HepG2 (cell line): ENCODE results near the gene FANCL. TPM values are rescaled to one million over a fixed set of nuclear protein-coding genes. Genes with fewer than 3 reads are reported as not detected.

Experiments used
- ESRRA ChIP-seq: sonication (generic); formaldehyde crosslinking; IDR thresholded peaks from 2 replicates; pipeline ENCODE4 v1.5.1; 2020; ENCODE audit warnings: mild to moderate bottlenecking, low read depth, missing genetic modification reagents
- ETV5 ChIP-seq: IDR thresholded peaks from 2 replicates; pipeline ENCODE4 v1.6.1; 2018; ENCODE audit warnings: missing biosample characterization, missing genetic modification reagents, inconsistent platforms, borderline replicate concordance
- GABPB1 ChIP-seq: IDR thresholded peaks from 2 replicates; pipeline ENCODE4 v1.6.1; 2016; ENCODE audit warnings: mild to moderate bottlenecking, missing genetic modification reagents, moderate library complexity, missing compliant biosample characterization
- HNRNPL ChIP-seq: fragments of 200-400 bp; formaldehyde crosslinking; IDR thresholded peaks from 2 replicates; pipeline ENCODE4 v1.6.1; 2017; ENCODE audit warnings: mild to moderate bottlenecking, low read depth, low read length
- KMT2A ChIP-seq: sonication (generic); formaldehyde crosslinking; IDR thresholded peaks from 2 replicates; pipeline ENCODE4 v1.4.0; 2020; ENCODE audit warnings: missing genetic modification reagents
- NAIF1 ChIP-seq: sonication (generic); formaldehyde crosslinking; IDR thresholded peaks from 2 replicates; pipeline ENCODE4 v1.5.0; 2020; ENCODE audit warnings: mild to moderate bottlenecking, missing genetic modification reagents, borderline replicate concordance
- NONO ChIP-seq, 2 experiments: fragments of 450-650 bp in 1 of 2; sonication (generic) in 1 of 2; formaldehyde crosslinking in 1 of 2; IDR thresholded peaks in 1 of 2; conservative IDR thresholded peaks in 1 of 2; 2 replicates each; pipeline versions ENCODE4 v1.6.1 to v1.8.0; 2017 to 2022; ENCODE audit warnings: mild to moderate bottlenecking in 1 of 2, missing genetic modification reagents in 1 of 2, moderate library complexity in 1 of 2
- PLRG1 ChIP-seq: fragments of 450-650 bp; conservative IDR thresholded peaks from 2 replicates; pipeline ENCODE4 v1.6.1; 2016
- RXRB ChIP-seq: IDR thresholded peaks from 2 replicates; pipeline ENCODE4 v1.6.1; 2016; ENCODE audit warnings: borderline replicate concordance, missing genetic modification reagents, missing compliant biosample characterization
- TARDBP ChIP-seq: sonication (generic); formaldehyde crosslinking; IDR thresholded peaks from 2 replicates; pipeline ENCODE4 v1.8.0; 2022; ENCODE audit warnings: mild to moderate bottlenecking, missing genetic modification reagents
- TEAD3 ChIP-seq: optimal IDR thresholded peaks from 2 replicates; pipeline ENCODE3; 2016; ENCODE audit warnings: borderline replicate concordance
- ZBTB42 ChIP-seq: sonication (generic); formaldehyde crosslinking; IDR thresholded peaks from 2 replicates; pipeline ENCODE4 v1.5.0; 2020; ENCODE audit warnings: mild to moderate bottlenecking, missing genetic modification reagents
- ZFP36L2 ChIP-seq: sonication (generic); formaldehyde crosslinking; IDR thresholded peaks from 2 replicates; pipeline ENCODE4 v1.4.0; 2020; ENCODE audit warnings: missing genetic modification reagents
- ZFP82 ChIP-seq: sonication (generic); formaldehyde crosslinking; IDR thresholded peaks from 2 replicates; pipeline ENCODE4 v1.5.1; 2020; ENCODE audit warnings: mild to moderate bottlenecking, missing genetic modification reagents, borderline replicate concordance
- ZMYM2 ChIP-seq: sonication (generic); formaldehyde crosslinking; IDR thresholded peaks from 2 replicates; pipeline ENCODE4 v1.8.0; 2022; ENCODE audit warnings: mild to moderate bottlenecking, missing genetic modification reagents
- ZNF260 ChIP-seq: sonication (generic); formaldehyde crosslinking; IDR thresholded peaks from 2 replicates; pipeline ENCODE4 v1.4.0; 2020; ENCODE audit warnings: missing genetic modification reagents, low read depth, mild to moderate bottlenecking, borderline replicate concordance
- ZNF430 ChIP-seq: sonication (generic); formaldehyde crosslinking; IDR thresholded peaks from 2 replicates; pipeline ENCODE4 v1.9.0; 2021; ENCODE audit warnings: mild to moderate bottlenecking, missing genetic modification reagents
- ZNF550 ChIP-seq: sonication (generic); formaldehyde crosslinking; IDR thresholded peaks from 2 replicates; pipeline ENCODE4 v1.4.0; 2020; ENCODE audit warnings: mild to moderate bottlenecking, missing genetic modification reagents, borderline replicate concordance
- polyA plus RNA-seq, 8 experiments: library from polyadenylated mRNA; depleted of rRNA in 3 of 8; stranded (reverse) in 7 of 8; unstranded in 1 of 8; fragments of >200 nt; fragmentation: Illumina TruSeq in 4 of 8; extraction: Trizol in 4 of 8; gene quantifications; 2 replicates each; pipeline versions ENCODE4 v1.2.1 to v1.2.3, GENCODE V29; 2011 to 2016; ENCODE audit warnings: low read depth in 4 of 8, missing spikeins in 1 of 8, mixed read lengths in 1 of 8; ENCODE audit not compliant: insufficient read depth in 1 of 8
- total RNA-seq, 5 experiments: library from RNA; depleted of rRNA; stranded (reverse); fragments of >200 nt; fragmentation: Illumina TruSeq; extraction: Trizol; gene quantifications; 2 replicates each; pipeline ENCODE4 v1.2.3, GENCODE V29; 2016; ENCODE audit warnings: low read depth in 1 of 5
- TF ChIP-seq, protein P1 (sequence below): sonication (generic); formaldehyde crosslinking; IDR thresholded peaks from 2 replicates; pipeline ENCODE4 v1.4.0; 2020; ENCODE audit warnings: missing genetic modification reagents
- TF ChIP-seq, protein P2 (sequence below): IDR thresholded peaks from 2 replicates; pipeline ENCODE4 v1.6.1; 2016; ENCODE audit warnings: low read depth, borderline replicate concordance
- TF ChIP-seq, protein P3 (sequence below): IDR thresholded peaks from 2 replicates; pipeline ENCODE4 v1.6.1; 2016; ENCODE audit warnings: low read depth
- TF ChIP-seq, protein P4 (sequence below): conservative IDR thresholded peaks from 2 replicates; pipeline ENCODE4 v1.6.1; 2018; ENCODE audit warnings: missing genetic modification reagents

Gene FANCL
- total and polyA plus RNA-seq, 2 of the 13 experiments (the other 11 are each of a cell fraction or from before 2014, with no cell fraction given), result 40.7 to 66.8 TPM

DNA sequence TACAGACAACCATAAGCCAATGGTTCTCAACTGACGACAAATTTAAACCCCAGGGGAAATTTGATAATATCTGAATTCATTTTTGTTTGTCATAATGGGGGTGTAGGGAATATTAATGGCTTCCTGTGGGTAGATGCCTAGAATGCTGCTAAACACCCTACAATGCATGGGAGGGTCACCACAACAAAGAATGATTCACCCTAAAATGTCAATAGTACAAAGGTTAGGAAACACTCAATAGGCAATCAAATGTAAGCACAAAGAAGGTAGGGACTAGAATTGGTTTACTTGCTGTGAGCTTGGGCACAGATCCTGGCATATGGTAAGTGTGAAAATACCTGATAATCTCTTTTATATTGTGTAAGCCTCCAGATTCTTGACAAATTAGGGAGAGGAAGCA, 20.1 kb upstream of the FANCL start (continued):
- TF ChIP-seq HNRNPL, result no peak
- TF ChIP-seq TEAD3 (CRISPR knock-in tag), result peak; percentile 65
- no peak for TF ChIP-seq ESRRA (CRISPR knock-in tag)
- TF ChIP-seq NAIF1 (CRISPR knock-in tag), result no peak
- no peak for TF ChIP-seq ZNF260 (CRISPR knock-in tag)
- TF ChIP-seq NONO (IDR thresholded peaks at IDR 0.05), result no peak
- no peak for TF ChIP-seq NONO (CRISPR knock-in tag; conservative IDR thresholded peaks at IDR 0.05)
- TF ChIP-seq GABPB1 (CRISPR knock-in tag), result no peak
- TF ChIP-seq ZFP36L2 (CRISPR knock-in tag), result no peak
- no peak for TF ChIP-seq TARDBP (CRISPR knock-in tag)
- no peak for TF ChIP-seq ZNF430 (CRISPR knock-in tag)
- no peak for TF ChIP-seq KMT2A (CRISPR knock-in tag)
- TF ChIP-seq ZNF550 (CRISPR knock-in tag), result no peak
- no peak for TF ChIP-seq ZBTB42 (CRISPR knock-in tag)
- TF ChIP-seq ZFP82 (CRISPR knock-in tag), result no peak
- TF ChIP-seq ETV5 (CRISPR knock-in tag), result peak; percentile 32; the same call in 1 of the 2 replicates
- TF ChIP-seq, protein P1, sequence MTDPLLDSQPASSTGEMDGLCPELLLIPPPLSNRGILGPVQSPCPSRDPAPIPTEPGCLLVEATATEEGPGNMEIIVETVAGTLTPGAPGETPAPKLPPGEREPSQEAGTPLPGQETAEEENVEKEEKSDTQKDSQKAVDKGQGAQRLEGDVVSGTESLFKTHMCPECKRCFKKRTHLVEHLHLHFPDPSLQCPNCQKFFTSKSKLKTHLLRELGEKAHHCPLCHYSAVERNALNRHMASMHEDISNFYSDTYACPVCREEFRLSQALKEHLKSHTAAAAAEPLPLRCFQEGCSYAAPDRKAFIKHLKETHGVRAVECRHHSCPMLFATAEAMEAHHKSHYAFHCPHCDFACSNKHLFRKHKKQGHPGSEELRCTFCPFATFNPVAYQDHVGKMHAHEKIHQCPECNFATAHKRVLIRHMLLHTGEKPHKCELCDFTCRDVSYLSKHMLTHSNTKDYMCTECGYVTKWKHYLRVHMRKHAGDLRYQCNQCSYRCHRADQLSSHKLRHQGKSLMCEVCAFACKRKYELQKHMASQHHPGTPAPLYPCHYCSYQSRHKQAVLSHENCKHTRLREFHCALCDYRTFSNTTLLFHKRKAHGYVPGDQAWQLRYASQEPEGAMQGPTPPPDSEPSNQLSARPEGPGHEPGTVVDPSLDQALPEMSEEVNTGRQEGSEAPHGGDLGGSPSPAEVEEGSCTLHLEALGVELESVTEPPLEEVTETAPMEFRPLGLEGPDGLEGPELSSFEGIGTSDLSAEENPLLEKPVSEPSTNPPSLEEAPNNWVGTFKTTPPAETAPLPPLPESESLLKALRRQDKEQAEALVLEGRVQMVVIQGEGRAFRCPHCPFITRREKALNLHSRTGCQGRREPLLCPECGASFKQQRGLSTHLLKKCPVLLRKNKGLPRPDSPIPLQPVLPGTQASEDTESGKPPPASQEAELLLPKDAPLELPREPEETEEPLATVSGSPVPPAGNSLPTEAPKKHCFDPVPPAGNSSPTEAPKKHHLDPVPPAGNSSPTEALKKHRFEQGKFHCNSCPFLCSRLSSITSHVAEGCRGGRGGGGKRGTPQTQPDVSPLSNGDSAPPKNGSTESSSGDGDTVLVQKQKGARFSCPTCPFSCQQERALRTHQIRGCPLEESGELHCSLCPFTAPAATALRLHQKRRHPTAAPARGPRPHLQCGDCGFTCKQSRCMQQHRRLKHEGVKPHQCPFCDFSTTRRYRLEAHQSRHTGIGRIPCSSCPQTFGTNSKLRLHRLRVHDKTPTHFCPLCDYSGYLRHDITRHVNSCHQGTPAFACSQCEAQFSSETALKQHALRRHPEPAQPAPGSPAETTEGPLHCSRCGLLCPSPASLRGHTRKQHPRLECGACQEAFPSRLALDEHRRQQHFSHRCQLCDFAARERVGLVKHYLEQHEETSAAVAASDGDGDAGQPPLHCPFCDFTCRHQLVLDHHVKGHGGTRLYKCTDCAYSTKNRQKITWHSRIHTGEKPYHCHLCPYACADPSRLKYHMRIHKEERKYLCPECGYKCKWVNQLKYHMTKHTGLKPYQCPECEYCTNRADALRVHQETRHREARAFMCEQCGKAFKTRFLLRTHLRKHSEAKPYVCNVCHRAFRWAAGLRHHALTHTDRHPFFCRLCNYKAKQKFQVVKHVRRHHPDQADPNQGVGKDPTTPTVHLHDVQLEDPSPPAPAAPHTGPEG (CRISPR knock-in tag), result no peak
- TF ChIP-seq, protein P2, sequence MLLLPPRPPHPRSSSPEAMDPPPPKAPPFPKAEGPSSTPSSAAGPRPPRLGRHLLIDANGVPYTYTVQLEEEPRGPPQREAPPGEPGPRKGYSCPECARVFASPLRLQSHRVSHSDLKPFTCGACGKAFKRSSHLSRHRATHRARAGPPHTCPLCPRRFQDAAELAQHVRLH (CRISPR knock-in tag), result no peak
- TF ChIP-seq, protein P3, sequence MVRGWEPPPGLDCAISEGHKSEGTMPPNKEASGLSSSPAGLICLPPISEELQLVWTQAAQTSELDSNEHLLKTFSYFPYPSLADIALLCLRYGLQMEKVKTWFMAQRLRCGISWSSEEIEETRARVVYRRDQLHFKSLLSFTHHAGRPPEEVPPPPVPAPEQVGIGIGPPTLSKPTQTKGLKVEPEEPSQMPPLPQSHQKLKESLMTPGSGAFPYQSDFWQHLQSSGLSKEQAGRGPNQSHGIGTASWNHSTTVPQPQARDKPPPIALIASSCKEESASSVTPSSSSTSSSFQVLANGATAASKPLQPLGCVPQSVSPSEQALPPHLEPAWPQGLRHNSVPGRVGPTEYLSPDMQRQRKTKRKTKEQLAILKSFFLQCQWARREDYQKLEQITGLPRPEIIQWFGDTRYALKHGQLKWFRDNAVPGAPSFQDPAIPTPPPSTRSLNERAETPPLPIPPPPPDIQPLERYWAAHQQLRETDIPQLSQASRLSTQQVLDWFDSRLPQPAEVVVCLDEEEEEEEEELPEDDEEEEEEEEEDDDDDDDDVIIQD, result peak; percentile 81; the same call in 1 of the 2 replicates
- TF ChIP-seq RXRB (CRISPR knock-in tag), result peak; percentile 53; the same call in 1 of the 2 replicates
- TF ChIP-seq PLRG1, result no peak
- no peak for TF ChIP-seq ZMYM2
- TF ChIP-seq, protein P4, sequence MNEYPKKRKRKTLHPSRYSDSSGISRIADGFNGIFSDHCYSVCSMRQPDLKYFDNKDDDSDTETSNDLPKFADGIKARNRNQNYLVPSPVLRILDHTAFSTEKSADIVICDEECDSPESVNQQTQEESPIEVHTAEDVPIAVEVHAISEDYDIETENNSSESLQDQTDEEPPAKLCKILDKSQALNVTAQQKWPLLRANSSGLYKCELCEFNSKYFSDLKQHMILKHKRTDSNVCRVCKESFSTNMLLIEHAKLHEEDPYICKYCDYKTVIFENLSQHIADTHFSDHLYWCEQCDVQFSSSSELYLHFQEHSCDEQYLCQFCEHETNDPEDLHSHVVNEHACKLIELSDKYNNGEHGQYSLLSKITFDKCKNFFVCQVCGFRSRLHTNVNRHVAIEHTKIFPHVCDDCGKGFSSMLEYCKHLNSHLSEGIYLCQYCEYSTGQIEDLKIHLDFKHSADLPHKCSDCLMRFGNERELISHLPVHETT (CRISPR knock-in tag), result no peak
